Endothelial cell of umbilical vein (primary cell): Measurements from ENCODE around the gene RAB3GAP1. TPM values are rescaled to one million over a fixed set of nuclear protein-coding genes. Genes with fewer than 3 reads are reported as not detected.

ENCODE experiments used
- BruUV-seq: library from RNA; stranded (reverse); fragments of 400-500 nt; replicated peaks from 2 replicates; lab custom pipeline; 2021; lab: Mats Ljungman, UMichigan
- CTCF ChIA-PET: fragments of 300-600, 350-600 bp; sonication (Branson Sonifier 250); formaldehyde crosslinking; loops from one replicate; lab custom pipeline; 2021; ENCODE audit warnings: antibody characterized with exemption, inconsistent platforms; lab: Charles Lee
- POLR2A ChIA-PET: fragments of 300-600, 350-600 bp; sonication (Branson Sonifier 250); formaldehyde crosslinking; loops from one replicate; lab custom pipeline; 2021; ENCODE audit warnings: antibody characterized with exemption, inconsistent platforms; lab: Charles Lee
- DNase-seq: peaks from one replicate; pipeline ENCODE4 v3.0.0-alpha.2; 2011; ENCODE audit warnings: low read depth, low spot score
- FAIRE-seq: peaks from 2 replicates; lab custom pipeline; 2011; peaks lifted over from hg19 to GRCh38; lab: Jason Lieb, UNC
- H2AFZ ChIP-seq: 2 replicates; pipeline ENCODE4 v1.6.0; 2012; ENCODE audit warnings: low read depth, low read length, control low read depth, inconsistent platforms
- H3K27ac ChIP-seq: 2 replicates; pipeline ENCODE4 v1.5.1; 2011; ENCODE audit warnings: low read depth, mild to moderate bottlenecking, control low read depth, low read length, moderate library complexity; ENCODE audit not compliant: insufficient read depth
- H3K27me3 ChIP-seq, 2 experiments: 2 replicates each; pipeline versions ENCODE4 v1.6.0 to v1.6.1; 2011; ENCODE audit warnings: low read length in 2 of 2, mixed read lengths in 1 of 2; ENCODE audit not compliant: control insufficient read depth in 2 of 2, insufficient read depth in 2 of 2
- H3K36me3 ChIP-seq, 2 experiments: 2 replicates in 1 of 2; 3 replicates in 1 of 2; pipeline ENCODE4 v1.5.1; 2011; ENCODE audit warnings: low read length in 2 of 2, mild to moderate bottlenecking in 1 of 2, moderate library complexity in 1 of 2; ENCODE audit not compliant: control insufficient read depth in 2 of 2, insufficient read depth in 2 of 2; ENCODE audit errors: extremely low read depth in 1 of 2
- H3K4me1 ChIP-seq: 3 replicates; pipeline ENCODE4 v1.5.1; 2011; ENCODE audit warnings: mild to moderate bottlenecking, low read length; ENCODE audit not compliant: control insufficient read depth, insufficient read depth; ENCODE audit errors: extremely low read depth
- H3K4me2 ChIP-seq: 2 replicates; pipeline ENCODE4 v1.6.1; 2011; ENCODE audit warnings: low read length, control low read depth, mixed read lengths; ENCODE audit not compliant: insufficient read depth
- H3K4me3 ChIP-seq, 3 experiments: fragments of 200-600 bp in 1 of 3; sonication (generic), shearing (Covaris generic) in 1 of 3; replicated peaks in 1 of 3; 2 replicates each; pipeline ENCODE4 v1.5.1; 2011 to 2016; ENCODE audit warnings: control low read depth in 3 of 3, low read length in 3 of 3, mild to moderate bottlenecking in 2 of 3, inconsistent platforms in 1 of 3, low read depth in 1 of 3, moderate library complexity in 1 of 3; ENCODE audit not compliant: insufficient read depth in 1 of 3
- H3K79me2 ChIP-seq: 2 replicates; pipeline ENCODE4 v1.6.0; 2012; ENCODE audit warnings: low read length, inconsistent platforms; ENCODE audit not compliant: control insufficient read depth, insufficient read depth
- H3K9ac ChIP-seq: replicated peaks from 2 replicates; pipeline ENCODE3; 2011; ENCODE audit warnings: low read length, control low read depth; ENCODE audit not compliant: insufficient read depth; ENCODE audit errors: extremely low read depth
- H3K9me1 ChIP-seq: replicated peaks from 3 replicates; pipeline ENCODE4 v1.6.0; 2011; ENCODE audit warnings: mild to moderate bottlenecking, low read length; ENCODE audit not compliant: control insufficient read depth, insufficient read depth; ENCODE audit errors: extremely low read depth
- H3K9me3 ChIP-seq: replicated peaks from 2 replicates; pipeline ENCODE4 v1.5.1; 2012; ENCODE audit warnings: low read length, inconsistent platforms; ENCODE audit not compliant: control insufficient read depth, insufficient read depth
- H4K20me1 ChIP-seq: replicated peaks from 2 replicates; pipeline ENCODE3; 2011; ENCODE audit warnings: mild to moderate bottlenecking, low read length; ENCODE audit not compliant: control insufficient read depth, insufficient read depth; ENCODE audit errors: extremely low read depth
- CTCF ChIP-seq, 2 donors: IDR thresholded peaks; 1 replicate in 1 of 2; 2 replicates in 1 of 2; pipeline ENCODE4 v1.5.1; 2011; ENCODE audit warnings: low read length in 2 of 2, mild to moderate bottlenecking in 2 of 2, moderate library complexity in 2 of 2, control low read depth in 1 of 2, inconsistent platforms in 1 of 2, low read depth in 1 of 2; ENCODE audit not compliant: insufficient read depth in 1 of 2; ENCODE audit errors: extremely low read depth in 1 of 2
- EZH2 ChIP-seq: IDR thresholded peaks from 2 replicates; pipeline ENCODE4 v1.6.1; 2012; ENCODE audit warnings: borderline replicate concordance, low read depth, mild to moderate bottlenecking, moderate library complexity, low read length, inconsistent platforms; ENCODE audit not compliant: severe bottlenecking
- FOS ChIP-seq: IDR thresholded peaks from 2 replicates; pipeline ENCODE4 v1.6.1; 2011; ENCODE audit warnings: mild to moderate bottlenecking, low read length, moderate library complexity, borderline replicate concordance; ENCODE audit not compliant: insufficient read depth
- GATA2 ChIP-seq: IDR thresholded peaks from 2 replicates; pipeline ENCODE4 v1.7.0; 2011; ENCODE audit warnings: low read depth, mild to moderate bottlenecking, moderate library complexity, mixed read lengths, low read length; ENCODE audit not compliant: insufficient read length, insufficient read depth
- JUN ChIP-seq: IDR thresholded peaks from 2 replicates; pipeline ENCODE4 v1.6.1; 2011; ENCODE audit warnings: borderline replicate concordance, low read depth; ENCODE audit not compliant: insufficient read length, insufficient read depth
- MAX ChIP-seq: IDR thresholded peaks from 2 replicates; pipeline ENCODE4 v1.6.1; 2011; ENCODE audit not compliant: insufficient read depth, insufficient read length
- MYC ChIP-seq: IDR thresholded peaks from one replicate; pipeline ENCODE4 v1.6.1; 2011; ENCODE audit warnings: mild to moderate bottlenecking, low read depth, low read length
- POLR2A ChIP-seq: IDR thresholded peaks from 2 replicates; pipeline ENCODE4 v1.6.1; 2012; ENCODE audit warnings: low read depth, mild to moderate bottlenecking, control low read depth, low read length
- POLR2AphosphoS5 ChIP-seq: IDR thresholded peaks from 2 replicates; pipeline ENCODE4 v1.6.1; 2012; ENCODE audit warnings: low read depth, mild to moderate bottlenecking, control low read depth, low read length, moderate library complexity; ENCODE audit not compliant: insufficient read depth
- dilution Hi-C: fragments of 300-500 bp; cut with MboI; formaldehyde crosslinking; loops from one replicate; pipeline ENCODE4 v1.15.0; 2019; ENCODE audit warnings: low sequenced_read_pairs; ENCODE audit not compliant: extremely low pct_ligation_motif_present
- intact Hi-C: fragments of 100-400 bp; cut with micrococcal nuclease; formaldehyde crosslinking; loops from one replicate; pipeline ENCODE4 v1.10.0; 2022
- polyA plus RNA-seq, 4 experiments: library from polyadenylated mRNA; depleted of rRNA in 3 of 4; stranded (reverse) in 3 of 4; unstranded in 1 of 4; fragments of >200 nt; gene quantifications; 2 replicates each; pipeline versions ENCODE4 v1.2.1 to v1.2.3, GENCODE V29; 2011 to 2012; ENCODE audit warnings: missing spikeins in 1 of 4
- total RNA-seq: library from RNA; stranded (reverse); gene quantifications from 2 replicates; pipeline ENCODE4 v1.2.3, GENCODE V29; 2021

RAB3GAP1 gene
- total and polyA plus RNA-seq, 2 donors (not counting 3 experiments of a cell fraction or from before 2014, with no cell fraction given): 14.9 to 39.5 TPM

GRCh38 chr2:135097532-135098231 lies 45.6 kb downstream of the RAB3GAP1 start:
- no peaks in the 10 kb centered on the region for H3K9me3 ChIP-seq
- no peaks in the 10 kb centered on the region for H3K27me3 ChIP-seq
- H2AFZ ChIP-seq: no peak overlapping the region
- H4K20me1 ChIP-seq: no peaks in the 10 kb centered on the region
- dilution Hi-C loops: no loop called here
- no TSS peak for BruUV-seq
- no peak overlapping the region for H3K27ac ChIP-seq
- intact Hi-C loops: no loop called here
- H3K4me2 ChIP-seq: no peak overlapping the region
- peaks cover 2 to 13% of the 10 kb centered on the region in 2 experiments for H3K36me3 ChIP-seq
- no peak overlapping the region for H3K9ac ChIP-seq
- POLR2A ChIA-PET: no interaction called here
- no peak for TF ChIP-seq POLR2A
- no peak for TF ChIP-seq GATA2
- no peak for TF ChIP-seq FOS
- no peak for TF ChIP-seq MAX
- H3K4me3 ChIP-seq: no peak overlapping the region
- CTCF ChIA-PET: no interaction called here
- H3K9me1 ChIP-seq: no peaks in the 10 kb centered on the region
- no peaks in the 10 kb centered on the region for H3K79me2 ChIP-seq
- no peak for DNase-seq
- H3K4me1 ChIP-seq: no peaks in the 10 kb centered on the region
- no peak for FAIRE-seq

GRCh38 chr2:135099802-135100483 lies 47.9 kb downstream of the RAB3GAP1 start:
- Histone ChIP-seq H4K20me1 (no peaks in the 10 kb centered on the region), H3K27ac (no peak overlapping the region), H3K36me3 (no peaks in the 10 kb centered on the region), H3K9me1 (no peaks in the 10 kb centered on the region), H2AFZ (no peak overlapping the region), H3K27me3 (no peaks in the 10 kb centered on the region), H3K79me2 (no peaks in the 10 kb centered on the region), H3K4me3 (no peak overlapping the region), H3K4me1 (no peaks in the 10 kb centered on the region), H3K9ac (no peak overlapping the region), H3K9me3 (no peaks in the 10 kb centered on the region), H3K4me2 (no peak overlapping the region)
- FAIRE-seq: no peak
- dilution Hi-C loops (no loop called here), intact Hi-C loops (no loop called here)
- no peak for TF ChIP-seq CTCF (IDR thresholded peaks at IDR 0.05; ENCODE audit: extremely low read depth in 1 of 2, insufficient read depth in 1 of 2, low read depth in 1 of 2, low read length in 2 of 2)
- no peak for TF ChIP-seq MYC
- no peak for TF ChIP-seq POLR2AphosphoS5
- no peak for TF ChIP-seq FOS
- TF ChIP-seq POLR2A: no peak
- TF ChIP-seq GATA2: no peak
- TF ChIP-seq EZH2: no peak
- TF ChIP-seq JUN: no peak
- TF ChIP-seq MAX: no peak
- DNase-seq: no peak
- ChIA-PET POLR2A (no interaction called here), CTCF (no interaction called here)
- no TSS peak for BruUV-seq
